WI38 (cell line): ENCODE data around the gene CACNA1H.

Experiments used
- H3K4me3 ChIP-seq: 2 replicates; pipeline ENCODE4 v1.5.1; 2011; ENCODE audit warnings: low read depth, mild to moderate bottlenecking, control low read depth, low read length
- TF ChIP-seq, protein P1 (sequence below): IDR thresholded peaks from 2 replicates; pipeline ENCODE4 v1.5.1; 2012; ENCODE audit warnings: low read depth, mild to moderate bottlenecking, control low read depth, low read length

CACNA1H gene

DNA sequence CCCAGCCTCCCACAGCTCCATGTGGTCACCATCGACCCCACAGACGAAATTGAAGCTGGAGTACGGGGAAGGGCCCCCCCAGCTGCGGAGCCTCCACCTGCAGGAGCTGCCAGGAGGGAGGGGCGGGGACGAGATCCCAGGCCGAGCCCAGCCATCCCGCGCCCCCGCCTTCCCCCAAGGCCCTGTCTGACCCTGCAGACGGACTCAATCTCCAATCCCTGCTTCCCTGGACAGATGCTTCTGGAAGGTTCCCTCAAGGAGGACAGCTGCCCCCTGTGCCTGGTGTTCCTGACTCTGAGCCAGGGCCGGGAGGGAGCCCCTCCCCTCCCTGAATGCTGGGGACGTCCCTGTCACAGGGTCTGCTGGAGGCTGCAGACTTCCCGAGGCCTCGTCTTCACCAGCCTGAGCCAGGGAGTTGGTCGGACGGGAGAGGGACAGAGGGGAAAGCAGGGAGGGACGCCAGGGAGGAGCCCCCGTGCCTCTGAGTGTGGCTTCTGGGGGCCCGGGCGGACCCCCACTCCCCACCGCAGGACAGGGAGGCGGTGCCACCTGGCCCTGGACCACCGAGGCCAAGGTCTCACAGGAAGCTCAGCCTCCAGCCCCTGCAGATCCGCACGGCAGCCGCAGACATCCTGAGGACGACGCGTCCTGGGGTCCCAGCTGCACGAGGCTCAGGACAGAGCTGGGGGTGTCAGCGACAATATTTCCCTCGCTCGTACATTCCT lies 35.6 kb upstream of the CACNA1H start:
- H3K4me3 ChIP-seq: no peak overlapping the region
- TF ChIP-seq, protein P1, sequence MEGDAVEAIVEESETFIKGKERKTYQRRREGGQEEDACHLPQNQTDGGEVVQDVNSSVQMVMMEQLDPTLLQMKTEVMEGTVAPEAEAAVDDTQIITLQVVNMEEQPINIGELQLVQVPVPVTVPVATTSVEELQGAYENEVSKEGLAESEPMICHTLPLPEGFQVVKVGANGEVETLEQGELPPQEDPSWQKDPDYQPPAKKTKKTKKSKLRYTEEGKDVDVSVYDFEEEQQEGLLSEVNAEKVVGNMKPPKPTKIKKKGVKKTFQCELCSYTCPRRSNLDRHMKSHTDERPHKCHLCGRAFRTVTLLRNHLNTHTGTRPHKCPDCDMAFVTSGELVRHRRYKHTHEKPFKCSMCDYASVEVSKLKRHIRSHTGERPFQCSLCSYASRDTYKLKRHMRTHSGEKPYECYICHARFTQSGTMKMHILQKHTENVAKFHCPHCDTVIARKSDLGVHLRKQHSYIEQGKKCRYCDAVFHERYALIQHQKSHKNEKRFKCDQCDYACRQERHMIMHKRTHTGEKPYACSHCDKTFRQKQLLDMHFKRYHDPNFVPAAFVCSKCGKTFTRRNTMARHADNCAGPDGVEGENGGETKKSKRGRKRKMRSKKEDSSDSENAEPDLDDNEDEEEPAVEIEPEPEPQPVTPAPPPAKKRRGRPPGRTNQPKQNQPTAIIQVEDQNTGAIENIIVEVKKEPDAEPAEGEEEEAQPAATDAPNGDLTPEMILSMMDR: no peak

GRCh38 chr16:1117926-1118325 lies 35.0 kb upstream of the CACNA1H start:
- TF ChIP-seq, protein P1: no peak
- no peak overlapping the region for H3K4me3 ChIP-seq

DNA sequence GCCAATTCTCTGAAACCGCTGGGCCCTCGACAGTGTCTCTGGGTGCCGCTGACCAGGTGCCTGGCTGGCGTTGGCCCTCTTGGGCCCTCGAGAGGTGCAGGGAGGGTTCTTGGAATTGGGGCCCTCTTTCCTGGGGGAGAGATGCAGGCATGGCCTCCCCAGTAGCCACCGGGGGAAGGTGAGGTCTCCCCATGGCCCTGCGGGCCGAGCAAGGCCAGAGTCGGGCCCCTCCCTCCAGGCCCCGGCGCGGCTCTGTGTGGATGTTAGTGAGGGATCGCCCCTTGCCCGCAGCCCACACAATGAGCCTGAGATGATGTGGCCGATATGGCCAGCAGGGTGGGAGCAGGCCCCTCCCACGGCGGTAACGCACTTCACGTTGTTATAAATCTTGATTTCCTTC lies 33.8 kb upstream of the CACNA1H start:
- TF ChIP-seq, protein P1: no peak
- H3K4me3 ChIP-seq: no peak overlapping the region

- H3K4me3 ChIP-seq: no peak overlapping the region
Measured at GRCh38 chr16:1119766-1120576, 32.9 kb upstream of the CACNA1H start.

GRCh38 chr16:1120577-1120941 lies 32.3 kb upstream of the CACNA1H start:
- TF ChIP-seq, protein P1: no peak
- no peak overlapping the region for H3K4me3 ChIP-seq

More at GRCh38 chr16:1119766-1120576, 32.9 kb upstream of the CACNA1H start:
- TF ChIP-seq, protein P1: no peak

DNA sequence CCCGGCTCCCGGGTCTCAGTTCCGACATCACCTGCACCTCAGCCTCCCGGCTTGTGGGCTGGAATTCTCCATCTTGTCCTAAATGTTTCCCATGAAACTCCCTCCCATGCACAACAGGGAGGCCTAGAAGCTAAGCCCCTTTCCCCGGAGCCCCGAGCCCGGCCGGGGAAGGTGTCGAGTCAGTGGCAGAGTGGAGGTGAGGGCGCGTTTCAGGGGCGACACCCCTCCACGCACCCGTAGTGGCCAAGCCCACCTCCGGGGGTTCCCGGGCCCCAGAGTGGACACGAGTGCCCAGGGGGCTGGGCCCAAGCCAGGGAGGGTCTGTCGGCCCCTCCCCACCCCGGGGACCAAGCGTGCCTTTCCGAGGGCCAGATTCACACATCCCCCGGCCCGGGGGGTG lies 31.9 kb upstream of the CACNA1H start:
- TF ChIP-seq, protein P1: no peak
- no peak overlapping the region for H3K4me3 ChIP-seq
